ENCODE data around the gene PCGF5.
"Not testable (repeated sequence)": the region's sequence is repeated elsewhere in the genome, so short reads cannot be mapped to it uniquely, and the experiment has no call there.

The PCGF5 gene

GRCh38 chr10:91287276-91287675 lies 66.8 kb downstream of the PCGF5 start:
- DNase-seq: peak in 2 of 4 experiments; percentile 3 to 6

- no peak for DNase-seq
Measured at GRCh38 chr10:91287912-91288311, 67.4 kb downstream of the PCGF5 start.

- DNase-seq: no peak
Measured at GRCh38 chr10:91289305-91289704, 68.8 kb downstream of the PCGF5 start.

GRCh38 chr10:91290607-91291006 lies 70.1 kb downstream of the PCGF5 start:
- no peak for DNase-seq

- no peak for DNase-seq
Measured at GRCh38 chr10:91294134-91294906, 73.9 kb downstream of the PCGF5 start.

GRCh38 chr10:91295346-91295745 lies 74.9 kb downstream of the PCGF5 start:
- DNase-seq: no peak

- DNase-seq: no peak
Measured at GRCh38 chr10:91296471-91296870, 76.0 kb downstream of the PCGF5 start.

GRCh38 chr10:91298224-91298871 lies 77.9 kb downstream of the PCGF5 start:
- DNase-seq: peak; percentile 61 to 82 (median 72)

- no peak for DNase-seq
Measured at GRCh38 chr10:91299999-91300575, 79.6 kb downstream of the PCGF5 start.

- DNase-seq: not testable (repeated sequence)
Measured at GRCh38 chr10:91302946-91303345, 82.5 kb downstream of the PCGF5 start.

GRCh38 chr10:91305979-91306378 lies 85.5 kb downstream of the PCGF5 start:
- DNase-seq: not testable (repeated sequence)

GRCh38 chr10:91307489-91307888 lies 87.0 kb downstream of the PCGF5 start:
- DNase-seq: no peak

GRCh38 chr10:91309711-91310110 lies 89.2 kb downstream of the PCGF5 start:
- DNase-seq: no peak

GRCh38 chr10:91311601-91312381 lies 91.3 kb downstream of the PCGF5 start:
- DNase-seq: no peak

- DNase-seq: no peak
Measured at GRCh38 chr10:91312382-91312733, 91.9 kb downstream of the PCGF5 start.

GRCh38 chr10:91313796-91314485 lies 93.5 kb downstream of the PCGF5 start:
- DNase-seq: no peak

- DNase-seq: no peak
Measured at GRCh38 chr10:91316486-91316885, 96.0 kb downstream of the PCGF5 start.

GRCh38 chr10:91317541-91317940 lies 97.1 kb downstream of the PCGF5 start:
- no peak for DNase-seq

- DNase-seq: no peak
Measured at GRCh38 chr10:91319336-91319735, 98.9 kb downstream of the PCGF5 start.

GRCh38 chr10:91323293-91323905 lies 102.9 kb downstream of the PCGF5 start:
- DNase-seq: not testable (repeated sequence)

GRCh38 chr10:91328320-91328984 lies 108.0 kb downstream of the PCGF5 start:
- DNase-seq: no peak

All from suppressor macrophage (primary cell).